A673 (cell line): ENCODE data around the gene HMGXB4. TPM values are rescaled to one million over a fixed set of nuclear protein-coding genes. Genes with fewer than 3 reads are reported as not detected.

ENCODE experiments used
- BruUV-seq: library from RNA; stranded (reverse); fragments of 400-500 nt; replicated peaks from 2 replicates; lab custom pipeline; 2021; lab: Mats Ljungman, UMichigan
- CTCF ChIA-PET: fragments of 300-600 bp; sonication (Branson Sonifier 250); formaldehyde crosslinking; loops from one replicate; lab custom pipeline; 2022; ENCODE audit warnings: antibody characterized with exemption; lab: Charles Lee
- POLR2A ChIA-PET: fragments of 300-600 bp; sonication (Branson Sonifier 250); formaldehyde crosslinking; loops from one replicate; lab custom pipeline; 2022; ENCODE audit warnings: antibody characterized with exemption; ENCODE audit not compliant: low non-redundant PET; lab: Charles Lee
- DNase-seq: peaks from one replicate; pipeline ENCODE4 v3.0.0-alpha.2; 2015; ENCODE audit warnings: low spot score
- H3K27ac ChIP-seq: fragments of 200-600 bp; sonication (generic); 2 replicates; pipeline ENCODE4 v1.5.1; 2016; ENCODE audit warnings: mixed run types, low read depth, mild to moderate bottlenecking, mixed read lengths, antibody characterized with exemption, low read length; ENCODE audit not compliant: poor library complexity, severe bottlenecking
- H3K27me3 ChIP-seq: fragments of 200-600 bp; sonication (generic); replicated peaks from 2 replicates; pipeline ENCODE4 v1.6.1; 2017; ENCODE audit warnings: mixed run types, low read depth, mild to moderate bottlenecking, mixed read lengths, antibody characterized with exemption, low read length; ENCODE audit not compliant: insufficient read depth, poor library complexity
- H3K36me3 ChIP-seq: fragments of 200-600 bp; sonication (generic); 2 replicates; pipeline ENCODE4 v1.6.1; 2016; ENCODE audit warnings: mixed run types, mild to moderate bottlenecking, mixed read lengths, antibody characterized with exemption, low read length; ENCODE audit not compliant: insufficient read depth, poor library complexity, severe bottlenecking
- H3K4me1 ChIP-seq: fragments of 200-600 bp; sonication (generic); 2 replicates; pipeline ENCODE4 v1.6.1; 2017; ENCODE audit warnings: mixed run types, mild to moderate bottlenecking, mixed read lengths, antibody characterized with exemption, low read length; ENCODE audit not compliant: insufficient read depth, poor library complexity, severe bottlenecking
- H3K4me3 ChIP-seq: fragments of 200-600 bp; sonication (generic); 2 replicates; pipeline ENCODE4 v1.5.1; 2016; ENCODE audit warnings: low read depth, mixed run types, mild to moderate bottlenecking, mixed read lengths, low read length; ENCODE audit not compliant: poor library complexity, severe bottlenecking
- H3K9me3 ChIP-seq: fragments of 200-600 bp; sonication (generic); 2 replicates; pipeline ENCODE4 v1.6.1; 2016; ENCODE audit warnings: mixed run types, low read depth, mild to moderate bottlenecking, mixed read lengths, antibody characterized with exemption, low read length; ENCODE audit not compliant: poor library complexity, severe bottlenecking
- EZH2 ChIP-seq: fragments of 200-600 bp; sonication (generic); IDR thresholded peaks from 2 replicates; pipeline ENCODE4 v1.6.1; 2017; ENCODE audit warnings: borderline replicate concordance, low read depth, mild to moderate bottlenecking, mixed read lengths, antibody characterized with exemption, low read length; ENCODE audit not compliant: poor library complexity, severe bottlenecking
- intact Hi-C: fragments of 100-400 bp; cut with micrococcal nuclease; formaldehyde crosslinking; loops from one replicate; pipeline ENCODE4 v1.10.0; 2022; ENCODE audit not compliant: unreplicated experiment
- total RNA-seq: library from RNA; stranded (reverse); gene quantifications from 2 replicates; pipeline ENCODE4 v1.2.3, GENCODE V29; 2021
- TF ChIP-seq, protein P1 (sequence below): fragments of 300-800, 200-600 bp; sonication (generic); conservative IDR thresholded peaks from 2 replicates; pipeline ENCODE4 v1.5.1; 2017; ENCODE audit warnings: low read depth, mild to moderate bottlenecking, antibody characterized with exemption, low read length, moderate library complexity, mixed read lengths

The HMGXB4 gene
- total RNA-seq, 1 experiment from 2014 or later = 52.7 TPM

DNA sequence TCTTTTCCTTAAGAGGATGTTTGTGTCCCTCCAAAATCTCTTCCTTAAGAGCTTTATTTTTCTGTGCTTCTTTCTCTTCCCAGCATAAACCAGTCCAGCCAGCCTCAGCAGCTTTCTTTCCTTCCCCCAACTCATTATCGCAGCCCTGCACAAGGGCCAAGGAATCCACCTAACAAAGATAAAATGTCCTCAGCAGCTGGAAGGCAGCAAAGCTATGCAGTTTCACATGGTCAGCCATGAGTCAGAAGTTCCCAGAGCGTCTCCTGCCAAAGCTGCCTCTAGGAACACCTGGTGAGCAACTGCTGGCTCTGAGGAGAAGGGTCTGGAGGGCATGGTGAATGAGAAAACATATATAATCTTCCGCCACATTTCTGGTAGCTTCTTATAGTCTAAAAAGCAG is 45.3 kb upstream of the HMGXB4 start:
- Histone ChIP-seq H3K9me3 (no peaks in the 10 kb centered on the region), H3K27ac (no peak overlapping the region), H3K4me3 (no peak overlapping the region), H3K4me1 (no peaks in the 10 kb centered on the region), H3K36me3 (no peaks in the 10 kb centered on the region), H3K27me3 (no peaks in the 10 kb centered on the region)
- intact Hi-C loops = loop anchor here (10.0 kb wide), 1 partner anchor 1907 kb away; no protein-coding TSS in a partner anchor
- CTCF ChIA-PET = no interaction called here
- BruUV-seq = no TSS peak
- TF ChIP-seq EZH2 = no peak
- TF ChIP-seq, protein P1, sequence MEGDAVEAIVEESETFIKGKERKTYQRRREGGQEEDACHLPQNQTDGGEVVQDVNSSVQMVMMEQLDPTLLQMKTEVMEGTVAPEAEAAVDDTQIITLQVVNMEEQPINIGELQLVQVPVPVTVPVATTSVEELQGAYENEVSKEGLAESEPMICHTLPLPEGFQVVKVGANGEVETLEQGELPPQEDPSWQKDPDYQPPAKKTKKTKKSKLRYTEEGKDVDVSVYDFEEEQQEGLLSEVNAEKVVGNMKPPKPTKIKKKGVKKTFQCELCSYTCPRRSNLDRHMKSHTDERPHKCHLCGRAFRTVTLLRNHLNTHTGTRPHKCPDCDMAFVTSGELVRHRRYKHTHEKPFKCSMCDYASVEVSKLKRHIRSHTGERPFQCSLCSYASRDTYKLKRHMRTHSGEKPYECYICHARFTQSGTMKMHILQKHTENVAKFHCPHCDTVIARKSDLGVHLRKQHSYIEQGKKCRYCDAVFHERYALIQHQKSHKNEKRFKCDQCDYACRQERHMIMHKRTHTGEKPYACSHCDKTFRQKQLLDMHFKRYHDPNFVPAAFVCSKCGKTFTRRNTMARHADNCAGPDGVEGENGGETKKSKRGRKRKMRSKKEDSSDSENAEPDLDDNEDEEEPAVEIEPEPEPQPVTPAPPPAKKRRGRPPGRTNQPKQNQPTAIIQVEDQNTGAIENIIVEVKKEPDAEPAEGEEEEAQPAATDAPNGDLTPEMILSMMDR = no peak
- no peak for DNase-seq
- POLR2A ChIA-PET = no interaction called here

DNA sequence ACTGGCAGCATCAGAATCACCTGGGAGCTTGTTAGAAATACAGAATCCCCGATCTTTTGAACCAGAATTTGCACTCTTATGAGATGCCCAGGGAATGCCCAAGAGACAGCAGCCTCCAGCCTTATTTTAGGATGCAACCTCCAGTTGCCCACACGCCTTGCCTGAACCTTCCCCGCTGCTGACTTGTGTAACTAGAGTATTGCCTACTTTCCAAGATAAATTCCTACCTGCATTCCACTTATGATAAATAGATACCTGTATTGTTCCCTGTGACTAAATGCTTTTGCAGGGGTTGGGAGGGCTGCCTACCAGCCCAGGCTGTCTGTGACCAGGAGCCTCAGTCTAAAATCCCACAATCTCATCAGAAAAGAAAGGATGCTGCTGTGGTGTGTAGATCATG is 44.3 kb upstream of the HMGXB4 start:
- ChIA-PET CTCF (no interaction called here), POLR2A (no interaction called here)
- TF ChIP-seq, protein P1 = no peak
- TF ChIP-seq EZH2 = no peak
- Histone ChIP-seq H3K4me1 (no peaks in the 10 kb centered on the region), H3K27ac (no peak overlapping the region), H3K9me3 (no peaks in the 10 kb centered on the region), H3K4me3 (no peak overlapping the region), H3K27me3 (no peaks in the 10 kb centered on the region), H3K36me3 (no peaks in the 10 kb centered on the region)
- no TSS peak for BruUV-seq
- DNase-seq = no peak
- intact Hi-C loops = loop anchor here (10.0 kb wide), 1 partner anchor 1908 kb away; no protein-coding TSS in a partner anchor

DNA sequence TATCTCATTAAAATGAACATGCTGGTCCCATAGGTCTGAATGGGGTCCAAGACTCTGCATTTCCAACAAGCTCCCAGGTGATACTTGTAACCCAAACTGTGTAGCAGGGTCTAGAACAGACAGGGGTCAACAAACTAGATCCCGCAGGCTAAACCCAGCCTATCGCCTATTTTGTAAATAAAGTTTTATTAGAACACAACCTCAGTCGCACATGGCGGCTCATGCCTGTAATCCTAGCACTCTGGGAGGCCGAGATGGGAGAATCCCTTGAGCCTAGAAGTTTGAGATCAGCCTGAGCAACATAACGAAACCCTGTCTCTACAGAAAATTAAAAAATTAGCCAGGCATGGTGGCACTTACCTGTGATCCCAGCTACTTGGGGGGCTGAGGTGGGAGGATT is 42.3 kb upstream of the HMGXB4 start:
- intact Hi-C loops = loop anchor here (10.0 kb wide), 1 partner anchor 1910 kb away; no protein-coding TSS in a partner anchor
- DNase-seq = no peak
- TF ChIP-seq EZH2 = no peak
- Histone ChIP-seq H3K9me3 (no peaks in the 10 kb centered on the region), H3K36me3 (no peaks in the 10 kb centered on the region), H3K4me3 (no peak overlapping the region), H3K27me3 (no peaks in the 10 kb centered on the region), H3K27ac (no peak overlapping the region), H3K4me1 (no peaks in the 10 kb centered on the region)
- no TSS peak for BruUV-seq
- ChIA-PET CTCF (no interaction called here), POLR2A (no interaction called here)

DNA sequence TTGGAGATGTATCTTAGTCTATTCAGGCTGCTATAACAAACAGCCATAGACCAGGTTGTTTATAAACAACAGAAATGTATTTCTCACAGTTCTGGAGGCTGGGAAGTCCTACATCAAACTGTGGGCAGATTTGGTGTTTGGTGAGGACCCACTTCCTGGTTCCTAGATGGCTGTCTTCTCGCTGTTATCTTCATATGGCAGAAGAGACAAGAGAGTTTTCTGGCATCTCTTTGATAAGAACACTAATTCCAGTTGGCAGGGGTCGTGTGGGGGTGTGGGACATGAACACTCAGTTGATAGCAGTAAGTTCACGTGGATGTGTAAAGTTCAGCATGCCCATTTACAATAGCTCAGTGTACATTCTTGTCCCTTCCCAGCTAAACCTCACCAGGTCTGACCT is 41.3 kb upstream of the HMGXB4 start:
- intact Hi-C loops = loop anchor here (10.0 kb wide), 1 partner anchor 1911 kb away; no protein-coding TSS in a partner anchor
- Histone ChIP-seq H3K4me1 (no peaks in the 10 kb centered on the region), H3K4me3 (no peak overlapping the region), H3K27me3 (no peaks in the 10 kb centered on the region), H3K36me3 (no peaks in the 10 kb centered on the region), H3K9me3 (no peaks in the 10 kb centered on the region), H3K27ac (no peak overlapping the region)
- ChIA-PET POLR2A (no interaction called here), CTCF (no interaction called here)
- DNase-seq = no peak
- no TSS peak for BruUV-seq
- TF ChIP-seq EZH2 = no peak
- TF ChIP-seq, protein P1 = no peak
